Heart right ventricle (tissue), 16 donors: ENCODE results near the gene SCP2. TPM values are rescaled to one million over a fixed set of nuclear protein-coding genes. Genes with fewer than 3 reads are reported as not detected.
"Not testable (repeated sequence)": the region's sequence is repeated elsewhere in the genome, so short reads cannot be mapped to it uniquely, and the experiment has no call there.

Experiments used
- ATAC-seq, 8 donors: fragments of 200-7000 bp; cut with Tn5 transposase; one replicate each; pipeline ENCODE4 v1.9.1; 2020; ENCODE audit warnings: mild to moderate bottlenecking in 8 of 8, moderate library complexity in 8 of 8, moderate number of reproducible peaks in 1 of 8
- DNase-seq, 2 donors: peaks; one replicate each; pipeline ENCODE4 v3.0.0-alpha.2; 2020
- H3K27ac ChIP-seq, 10 donors: fragments of 200-600 bp; sonication (generic) in 2 of 10; one replicate each; pipeline versions ENCODE4 v1.5.0 to v1.8.0; 2020 to 2022; ENCODE audit warnings: mild to moderate bottlenecking in 3 of 10
- H3K27me3 ChIP-seq, 7 donors: fragments of 200-600 bp; one replicate each; pipeline ENCODE4 v1.8.0; 2021 to 2022; ENCODE audit warnings: mild to moderate bottlenecking in 2 of 7
- H3K36me3 ChIP-seq, 9 donors: fragments of 200-600 bp; sonication (generic) in 1 of 9; one replicate each; pipeline versions ENCODE4 v1.5.0 to v1.8.0; 2020 to 2022; ENCODE audit warnings: mild to moderate bottlenecking in 2 of 9
- H3K4me1 ChIP-seq, 9 donors: fragments of 200-600 bp; sonication (generic) in 1 of 9; one replicate each; pipeline versions ENCODE4 v1.5.0 to v1.8.0; 2020 to 2022; ENCODE audit warnings: mild to moderate bottlenecking in 4 of 9
- H3K4me3 ChIP-seq, 10 donors: fragments of 200-600 bp; sonication (generic) in 2 of 10; one replicate each; pipeline versions ENCODE4 v1.5.0 to v1.8.0; 2020 to 2022; ENCODE audit warnings: mild to moderate bottlenecking in 7 of 10, moderate library complexity in 2 of 10
- H3K9me3 ChIP-seq, 11 donors: fragments of 200-600 bp in 10 of 11; sonication (generic) in 2 of 11; one replicate each; pipeline versions ENCODE4 v1.5.0 to v1.8.0; 2013 to 2022; ENCODE audit warnings: mild to moderate bottlenecking in 2 of 11, control low read depth in 1 of 11, moderate library complexity in 1 of 11
- CTCF ChIP-seq, 9 donors: fragments of 200-600 bp; sonication (generic) in 2 of 9; IDR thresholded peaks; one replicate each; pipeline versions ENCODE4 v1.5.0 to v1.8.0; 2021 to 2022; ENCODE audit warnings: antibody characterized with exemption in 9 of 9, mild to moderate bottlenecking in 5 of 9, moderate library complexity in 1 of 9
- WGBS, 2 donors: extraction: QIAGEN DNeasy Blood & Tissue Kit; methylation state at CpG; one replicate each; pipeline ENCODE4 v1.1.7; 2013; ENCODE audit warnings: inconsistent platforms in 1 of 2; 5-methylcytosine and 5-hydroxymethylcytosine counted together
- intact Hi-C, 10 donors: fragments of 100-400 bp; cut with DNase I; formaldehyde crosslinking; loops; one replicate each; pipeline versions ENCODE4 v1.11.1 to v1.14.2; 2022
- polyA plus RNA-seq, 2 donors: library from polyadenylated mRNA; stranded (reverse); fragments of 200-250 nt; gene quantifications; one replicate each; pipeline ENCODE4 v1.2.3, GENCODE V29; 2013
- total RNA-seq, 10 donors: library from RNA; stranded (reverse); fragmentation: NEBNext Ultra II Directional in 3 of 10; extraction: Animal tissue kit (Norgen Biotek cat#: 25700) in 3 of 10; gene quantifications; one replicate each; pipeline versions ENCODE4 v1.2.1 to v1.2.4, GENCODE V29; 2021 to 2023
- donor health status: Arrhythmogenic right ventricular cardiomyopathy.
- donor health status: ischemic (EF 13 %, LVEDD 7.1; RV severe dilation, severe dysfunction).
- donor health status: healthy with polysubstance abuse.
- donor health status: DM: no; HTN: yes; CAD: no.
- donor health status: DM: no; HTN: no; CAD: no.
- donor health status: ischemic (EF 25% LVEDD 6.9; RV normal size, moderate dysfunction).
- donor health status: ischemic (EF 25% LVEDD 5.7; RV mildly dilated, moderate dysfunction).
- donor health status: healthy.
- donor health status: DM: yes; HTN: yes; CAD: no.
- donor health status: Ischemic cardiomyopathy.
- donor health status: ischemic (EF 35%, LVEDD 5.7; RV mildly dilated, moderate dysfunction).
- donor health status: nonischemic (EF 11% LVEDD 7.7; RV severe dilation, severe dysfunction).
- donor health status: DM: yes; HTN: yes; CAD: no.
- donor health status: PGD.
- donor health status: ischemic (EF 29% LVEDD 5.4; RV normal size, mild dysfunction).
- donor health status: nonischemic (EF 23%, LVEDD 6.1; RV moderate dilation, normal function).

Gene SCP2
- total and polyA plus RNA-seq, 12 donors: 82.3 to 149 (median 126) TPM

- WGBS, 2 donors: 85 to 95% methylated on average over 6 of the region's 6 CpGs
- H3K4me1 ChIP-seq: no peaks in the 10 kb centered on the region
- TF ChIP-seq CTCF (IDR thresholded peaks at IDR 0.05): no peak
Measured at GRCh38 chr1:52994656-52995055, 67.6 kb downstream of the SCP2 start.

GRCh38 chr1:52996653-52997052 lies 69.6 kb downstream of the SCP2 start:
- Histone ChIP-seq H3K36me3 (peaks cover 0 to 40% (median 12%) of the 10 kb centered on the region in 9 donors), H3K4me1 (no peaks in the 10 kb centered on the region), H3K9me3 (no peaks in the 10 kb centered on the region), H3K27me3 (no peaks in the 10 kb centered on the region), H3K4me3 (no peak overlapping the region), H3K27ac (no peak overlapping the region)
- no peak for DNase-seq
- TF ChIP-seq CTCF (IDR thresholded peaks at IDR 0.05): no peak
- intact Hi-C loops: no loop called here
- ATAC-seq: no peak

More at GRCh38 chr1:52994656-52995055, 67.6 kb downstream of the SCP2 start:
- DNase-seq: no peak
- no peak overlapping the region for H3K27ac ChIP-seq
- no peak for ATAC-seq
- no peak overlapping the region for H3K4me3 ChIP-seq
- no peaks in the 10 kb centered on the region for H3K9me3 ChIP-seq
- intact Hi-C loops: no loop called here
- H3K27me3 ChIP-seq: no peaks in the 10 kb centered on the region
- peaks cover 0 to 58% (median 12%) of the 10 kb centered on the region in 9 donors for H3K36me3 ChIP-seq

- no peaks in the 10 kb centered on the region for H3K27me3 ChIP-seq
- no peak overlapping the region for H3K27ac ChIP-seq
- H3K36me3 ChIP-seq: peaks cover 0 to 36% (median 13%) of the 10 kb centered on the region in 9 donors
- no peak for TF ChIP-seq CTCF (IDR thresholded peaks at IDR 0.05)
- H3K4me1 ChIP-seq: no peaks in the 10 kb centered on the region
- H3K4me3 ChIP-seq: no peak overlapping the region
- no peak for DNase-seq
- no peak for ATAC-seq
- H3K9me3 ChIP-seq: no peaks in the 10 kb centered on the region
- intact Hi-C loops: no loop called here
Measured at GRCh38 chr1:53001128-53001527, 74.1 kb downstream of the SCP2 start.

- DNase-seq, H3K27ac ChIP-seq, intact Hi-C loops, H3K4me3 ChIP-seq, H3K4me1 ChIP-seq, ATAC-seq, H3K9me3 ChIP-seq, H3K27me3 ChIP-seq: not testable (repeated sequence)
- peaks cover 0 to 33% (median 11%) of the 10 kb centered on the region in 9 donors for H3K36me3 ChIP-seq
- WGBS, 2 donors: 95 to 100% methylated on average over 1 of the region's 2 CpGs
Measured at GRCh38 chr1:53006612-53007011, 79.5 kb downstream of the SCP2 start.

GRCh38 chr1:53010247-53010646 lies 83.2 kb downstream of the SCP2 start:
- intact Hi-C loops: loop anchor here in 3 of 10 donors (10.0 kb wide), 1 partner anchor 175 kb away; no protein-coding TSS in a partner anchor
- not testable (repeated sequence) for H3K27me3 ChIP-seq, H3K4me3 ChIP-seq, ATAC-seq, DNase-seq, H3K36me3 ChIP-seq, H3K9me3 ChIP-seq, H3K27ac ChIP-seq
- WGBS, 2 donors: 90 to 97% methylated on average over 4 of the region's 4 CpGs
- H3K4me1 ChIP-seq: peaks cover 0 to 12% (median 4%) of the 10 kb centered on the region in 9 donors
